NCI-H1105 treated with DMSO at 0.1 percent for 48 hours (cell line): ENCODE data around the gene RPP25L.

Source experiments
- DNase-seq: peaks from one replicate; lab custom pipeline; 2025; lab: John Stamatoyannopoulos, UW

Gene RPP25L

DNA sequence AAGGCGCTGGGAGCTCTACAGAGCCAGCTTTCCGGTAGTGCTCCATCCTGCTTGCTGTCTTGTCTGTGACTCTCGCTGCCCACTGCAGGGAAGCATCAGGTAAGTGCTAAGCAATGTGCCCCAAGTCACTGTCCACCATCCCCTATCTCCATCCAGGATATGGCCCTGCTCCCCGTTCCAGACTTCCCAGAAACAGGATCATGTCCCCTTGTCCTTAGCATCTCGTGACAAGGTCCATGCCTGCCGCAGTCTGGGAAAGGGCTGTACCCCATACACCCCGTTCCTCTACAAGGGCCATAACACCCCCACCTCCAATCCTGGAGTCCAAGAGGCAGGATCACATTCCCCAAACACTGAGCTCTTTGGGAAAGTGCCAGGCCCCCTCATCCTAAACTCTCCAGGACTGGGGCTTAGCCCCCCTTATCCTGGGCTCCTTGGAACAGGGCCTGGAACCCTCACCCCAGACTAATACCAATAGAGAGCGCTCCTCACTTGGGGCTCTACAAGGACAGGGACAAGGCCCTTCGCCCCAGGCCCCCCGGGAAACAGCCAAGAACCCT is 566 bp downstream of the RPP25L start:
- DNase-seq: no peak

DNA sequence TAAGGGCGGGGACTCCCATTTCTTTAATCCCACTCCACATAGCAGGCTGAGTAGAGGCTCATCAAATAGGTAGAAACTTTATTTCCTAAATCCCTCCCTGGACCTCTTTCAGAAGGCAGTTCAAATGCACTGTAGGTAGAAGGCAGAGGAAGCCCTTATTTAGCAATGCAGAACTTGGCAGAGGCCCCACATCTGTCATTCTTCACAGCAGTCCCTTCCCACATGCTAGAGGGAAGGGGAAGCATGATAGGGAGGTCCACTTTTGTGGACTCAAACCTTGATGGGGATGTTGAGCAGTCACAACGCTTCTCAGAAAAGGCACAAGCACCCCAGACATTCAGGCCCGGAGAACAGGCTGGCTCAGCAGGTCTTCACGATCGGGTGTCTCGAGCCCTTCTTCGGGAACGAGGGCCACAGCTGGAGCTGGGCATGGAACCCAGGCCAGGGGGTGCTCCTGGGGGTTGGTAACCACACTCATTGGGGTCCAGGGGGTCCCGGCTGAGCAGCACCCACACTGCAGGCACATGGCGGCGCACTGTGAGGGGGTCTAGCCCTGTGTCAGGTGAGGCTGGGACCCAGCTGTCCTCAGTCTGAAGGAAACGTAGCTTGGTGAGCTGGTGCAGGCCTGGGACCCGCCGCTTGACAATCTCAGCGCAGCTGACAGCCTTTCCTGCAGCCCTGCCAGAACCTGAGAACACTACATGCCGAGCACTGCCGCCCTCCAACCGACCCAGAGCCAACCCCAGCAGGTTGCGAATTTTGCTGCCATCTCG is 1.3 kb downstream of the RPP25L start:
- no peak for DNase-seq

DNA sequence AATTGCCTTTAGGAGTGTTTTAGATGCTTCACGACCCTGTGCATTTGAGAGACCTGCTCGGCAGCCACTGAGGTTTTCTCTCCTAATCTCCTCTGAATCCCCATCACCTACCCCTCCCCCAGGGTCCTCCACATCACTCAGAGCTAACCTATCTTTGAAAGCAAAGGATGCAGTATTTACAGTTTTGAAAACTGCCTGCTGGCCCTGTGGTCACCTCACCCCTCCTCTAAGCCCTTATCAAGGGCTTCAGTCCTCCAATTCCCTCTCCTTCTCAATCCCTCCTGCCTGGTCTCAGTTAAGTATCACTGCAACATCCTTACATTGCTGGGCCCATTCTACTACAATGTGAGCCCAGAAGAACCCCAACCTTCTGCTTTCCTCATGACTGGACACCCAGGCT is 4.6 kb downstream of the RPP25L start:
- no peak for DNase-seq

DNA sequence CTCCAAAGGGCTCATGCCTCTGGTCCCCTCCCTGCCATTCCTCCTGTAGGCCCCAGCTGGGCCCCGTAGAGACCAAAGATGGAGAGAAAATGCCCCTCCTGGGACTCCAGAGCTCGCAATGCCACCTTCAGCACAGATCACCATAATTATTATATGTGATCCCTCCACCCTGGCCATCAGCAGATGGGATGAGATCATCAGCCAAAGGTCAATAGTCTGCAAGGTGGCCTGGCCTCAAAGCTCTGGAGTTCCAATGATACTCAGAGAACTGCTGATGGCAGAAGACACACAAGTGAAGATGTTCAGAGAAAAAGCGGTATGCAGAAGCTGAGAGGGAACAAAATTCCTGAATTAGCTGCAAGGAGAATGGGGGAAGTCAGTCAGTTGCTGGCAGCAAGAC is 5.0 kb downstream of the RPP25L start:
- no peak for DNase-seq

DNA sequence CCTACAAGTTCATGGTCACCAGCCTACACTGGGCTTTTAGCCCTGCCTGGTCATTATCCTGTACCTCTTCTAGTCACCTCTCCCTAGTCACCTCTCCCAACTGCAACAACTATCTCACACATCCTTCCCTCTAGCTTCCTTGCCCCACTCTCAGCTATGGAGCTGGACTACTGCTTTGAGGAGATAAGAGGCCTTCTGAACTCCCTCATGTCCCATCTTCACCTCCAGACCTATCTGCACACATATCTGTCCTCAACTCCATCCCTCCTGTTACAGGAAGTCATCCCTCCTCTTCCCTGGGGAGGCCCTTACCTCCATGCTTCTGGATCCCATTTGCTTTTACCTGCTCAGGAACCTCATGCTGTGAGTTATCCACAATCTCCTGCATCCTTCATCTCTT is 5.7 kb downstream of the RPP25L start:
- no peak for DNase-seq

DNA sequence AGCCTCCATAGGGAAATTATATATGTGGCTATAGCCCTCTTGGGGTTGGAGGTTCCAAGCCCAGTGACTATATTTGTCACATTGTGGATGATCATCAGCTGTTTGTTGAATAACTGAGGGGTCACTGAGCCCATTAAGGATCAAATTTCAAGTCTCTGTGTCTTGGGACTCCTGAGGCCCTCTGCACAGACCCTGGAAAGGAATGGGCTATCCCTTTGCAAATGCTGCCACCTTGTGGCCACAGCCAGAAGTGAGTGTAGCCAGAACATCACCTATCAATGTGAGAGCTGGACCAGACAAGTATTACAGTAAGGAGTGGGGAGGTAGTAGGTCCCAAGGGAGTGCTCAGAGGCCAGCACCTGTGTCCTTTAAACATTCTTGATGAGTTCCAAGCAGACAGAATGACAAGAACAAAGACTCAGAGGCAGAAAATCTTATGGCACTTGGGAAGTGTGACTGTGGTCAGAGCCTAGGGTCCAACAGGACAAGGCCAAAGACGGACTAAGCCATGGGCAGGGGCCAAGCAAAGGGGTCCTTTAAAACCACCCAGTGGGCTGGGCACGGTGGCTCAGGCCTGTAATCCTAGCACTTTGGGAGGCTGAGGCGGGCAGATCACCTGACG is 8.2 kb downstream of the RPP25L start:
- peak; percentile 67 for DNase-seq

DNA sequence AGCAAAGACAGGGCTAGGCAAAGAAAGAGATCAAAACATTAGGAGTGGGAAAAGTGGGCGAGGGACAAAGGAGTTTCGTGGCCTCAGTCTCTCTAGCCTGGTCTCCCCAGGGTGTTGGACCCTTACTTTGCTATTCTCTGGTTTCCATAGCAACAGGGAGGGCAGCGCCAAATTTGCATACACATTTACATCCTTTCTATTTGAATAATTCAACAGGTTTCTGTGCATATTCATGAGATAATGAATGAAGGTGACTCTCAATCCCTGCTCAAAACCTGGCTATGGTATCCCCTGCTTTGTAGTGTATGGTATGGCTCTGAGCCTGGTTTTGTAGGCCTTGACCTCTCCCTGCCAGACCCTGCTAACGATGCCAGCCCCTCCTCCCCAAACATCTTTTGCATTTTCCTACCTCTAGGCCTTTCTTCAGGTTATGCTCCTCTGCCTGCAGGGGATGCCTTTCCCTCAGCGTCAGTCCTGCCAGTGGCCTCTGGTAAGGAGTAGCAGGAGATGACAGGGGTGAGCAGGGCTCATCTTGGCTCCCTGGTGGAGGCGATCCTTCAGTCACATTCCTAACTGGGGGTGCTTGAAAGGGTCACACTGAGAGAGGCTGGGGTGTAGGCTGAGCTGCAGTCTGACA is 9.8 kb downstream of the RPP25L start:
- DNase-seq: no peak

DNA sequence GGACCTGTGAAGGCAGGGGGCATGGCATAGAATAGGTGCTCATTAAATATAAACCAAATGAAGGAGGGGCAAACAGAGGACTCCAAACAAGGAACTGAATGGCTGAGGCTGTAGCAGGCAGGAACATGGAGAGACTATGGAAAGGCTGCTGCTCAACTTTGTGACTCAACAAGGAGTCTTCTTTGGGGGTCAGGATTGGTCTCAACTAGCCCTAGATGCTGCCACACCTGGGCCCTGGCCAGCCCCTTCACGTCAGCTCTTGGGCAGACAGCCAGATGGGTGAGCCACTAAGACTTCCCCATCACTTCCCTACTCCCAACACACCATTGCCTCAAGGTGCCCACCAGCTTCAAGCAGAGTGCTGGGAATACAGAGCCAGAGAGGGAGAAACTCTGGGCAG is 11.0 kb downstream of the RPP25L start:
- no peak for DNase-seq

DNA sequence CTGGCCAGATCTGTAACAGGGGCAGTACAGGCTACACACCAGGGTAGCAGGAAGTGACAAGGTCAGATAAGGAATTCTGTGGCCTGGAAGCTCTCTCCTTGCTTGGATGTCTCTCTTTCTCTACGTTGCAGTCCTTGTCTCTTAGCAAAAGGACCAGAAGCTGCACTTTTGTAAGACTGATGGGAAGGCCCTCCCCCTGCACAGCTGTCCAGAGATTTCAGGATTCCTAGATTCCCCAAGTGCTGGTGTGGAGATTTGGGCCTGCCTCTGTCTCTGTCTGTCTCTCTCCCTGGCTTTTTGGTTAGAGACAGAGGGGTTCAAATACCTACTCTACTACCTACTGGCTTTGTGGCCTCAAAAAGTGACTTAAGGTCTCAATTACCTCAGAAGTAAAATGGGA is 12.4 kb downstream of the RPP25L start:
- DNase-seq: no peak

DNA sequence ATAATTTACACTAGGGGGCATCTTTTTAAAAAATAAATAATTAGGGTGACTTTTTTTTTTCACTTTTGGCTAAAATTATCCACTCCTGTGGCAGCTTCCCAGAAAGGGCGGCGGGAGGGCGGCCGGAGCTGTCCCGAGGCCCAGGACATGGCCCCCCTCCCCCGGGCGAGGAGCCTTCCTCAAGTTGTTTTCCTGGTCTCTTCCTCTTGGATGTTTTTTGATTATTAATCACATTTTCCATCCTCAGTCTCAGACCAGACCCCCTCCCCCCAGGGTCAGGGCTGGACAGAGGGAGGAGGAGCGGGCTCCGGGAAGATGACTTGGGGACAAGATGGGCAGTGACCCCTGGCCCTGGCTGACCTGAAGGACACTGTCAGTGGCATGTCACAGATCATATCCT is 17.7 kb downstream of the RPP25L start:
- DNase-seq: no peak

DNA sequence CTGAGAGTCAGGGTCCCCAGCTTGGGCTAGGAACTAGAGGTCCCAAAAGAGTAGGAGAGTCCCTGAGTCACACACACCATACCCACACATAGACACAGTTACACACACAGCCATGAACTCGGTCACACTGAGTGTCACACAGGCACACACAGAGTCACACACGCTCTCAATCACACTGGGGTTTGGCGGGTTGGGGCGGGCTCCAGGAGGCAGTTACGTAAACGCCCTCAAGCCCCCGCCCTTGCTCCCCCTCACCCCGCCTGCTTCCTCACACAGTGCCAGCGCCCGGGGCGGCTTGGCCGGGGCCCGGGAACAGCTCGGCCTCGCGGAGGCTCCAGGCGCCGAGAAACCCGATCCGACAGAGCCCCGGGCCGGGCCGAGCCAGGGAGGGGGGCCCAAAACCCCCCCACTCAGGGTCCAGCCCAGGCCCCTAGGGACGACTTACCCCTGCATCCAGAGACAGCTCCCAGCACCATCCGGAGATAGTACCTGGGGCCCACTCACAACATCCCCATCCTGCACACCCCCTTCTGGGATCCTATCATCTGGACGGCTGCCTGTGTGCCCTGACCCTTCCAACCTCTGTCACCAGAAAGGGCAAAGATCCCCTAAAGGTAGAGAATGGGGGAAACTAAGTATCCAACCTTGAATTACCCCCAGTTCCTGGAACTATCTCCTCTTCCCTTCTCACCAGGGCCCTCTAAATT is 18.8 kb downstream of the RPP25L start:
- DNase-seq: no peak

DNA sequence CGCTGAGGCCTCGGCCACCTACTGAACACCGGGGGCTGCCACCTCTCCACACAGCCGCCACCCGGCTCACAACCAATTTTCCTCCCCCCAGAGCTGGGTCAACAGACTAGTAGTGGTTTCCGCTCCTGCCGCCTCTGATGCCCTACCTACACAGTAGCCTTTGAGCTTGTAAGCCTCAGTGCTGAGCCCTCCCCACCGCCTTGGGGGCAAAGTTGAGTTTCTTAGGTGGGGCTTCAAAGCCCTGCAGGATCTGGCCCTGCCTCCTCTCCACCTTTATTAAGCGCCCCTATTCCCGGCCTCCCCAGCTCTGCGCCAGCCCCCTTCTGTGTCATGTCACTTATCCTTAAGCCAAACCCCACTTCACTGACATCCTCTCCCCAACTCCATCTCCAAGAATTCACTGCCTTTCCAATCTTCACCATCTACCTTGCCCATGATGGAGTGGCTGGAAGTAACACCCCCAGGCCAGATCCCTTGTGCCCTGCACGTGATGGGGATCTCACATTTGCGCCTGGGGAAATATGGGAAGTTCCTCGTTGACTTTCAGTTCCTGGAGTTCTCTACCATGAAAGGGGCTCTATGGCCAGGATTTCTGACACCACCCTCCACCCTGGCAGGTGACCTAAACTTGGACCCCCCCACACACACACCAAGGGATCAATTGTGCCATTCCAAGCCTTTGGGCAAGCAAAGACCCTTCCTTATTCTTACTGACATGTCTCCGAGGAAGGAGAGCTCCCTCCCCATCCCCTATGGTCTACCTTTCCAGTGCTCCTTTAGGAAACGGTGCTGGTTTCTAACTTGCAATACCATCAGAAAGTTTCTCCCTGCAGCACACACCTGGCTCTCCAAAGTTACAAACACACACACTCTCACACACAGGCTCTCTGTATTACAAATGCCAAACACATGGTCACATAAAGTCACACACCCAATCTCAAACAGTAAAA is 19.7 kb downstream of the RPP25L start:
- no peak for DNase-seq

DNA sequence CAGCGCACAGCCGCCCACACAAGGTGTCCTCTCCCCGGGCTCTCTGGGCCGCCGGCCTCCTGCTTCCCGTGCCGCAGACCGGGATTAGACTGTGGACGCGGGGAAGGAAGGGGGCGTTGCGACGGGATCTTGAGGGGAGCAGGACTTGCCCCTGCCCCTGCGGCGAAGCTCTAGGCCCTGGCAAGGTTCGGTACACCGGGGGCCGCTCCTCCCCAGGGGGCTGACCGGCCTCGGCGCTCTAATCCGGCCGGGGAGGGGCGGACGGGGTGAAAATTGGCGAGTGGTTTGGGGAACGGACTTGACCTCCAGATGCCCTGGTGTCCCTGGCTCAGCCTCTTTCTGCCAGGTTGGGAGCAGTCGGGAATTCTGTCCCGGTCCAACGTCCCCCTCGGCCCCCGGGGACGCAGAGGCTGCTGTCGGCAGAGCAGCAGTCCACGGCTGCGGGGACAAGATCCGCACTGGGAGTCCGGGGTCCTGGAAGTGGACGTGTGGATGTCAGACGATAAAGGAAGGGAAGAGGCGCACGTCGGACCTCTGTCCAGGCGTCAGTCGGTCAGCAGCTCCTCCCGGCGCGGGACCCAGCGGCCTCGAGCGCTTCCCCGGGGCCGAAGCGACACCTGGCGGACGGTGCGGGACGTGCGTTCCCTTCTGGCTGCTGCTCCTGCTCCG is 20.5 kb downstream of the RPP25L start:
- DNase-seq: peak; percentile 44

DNA sequence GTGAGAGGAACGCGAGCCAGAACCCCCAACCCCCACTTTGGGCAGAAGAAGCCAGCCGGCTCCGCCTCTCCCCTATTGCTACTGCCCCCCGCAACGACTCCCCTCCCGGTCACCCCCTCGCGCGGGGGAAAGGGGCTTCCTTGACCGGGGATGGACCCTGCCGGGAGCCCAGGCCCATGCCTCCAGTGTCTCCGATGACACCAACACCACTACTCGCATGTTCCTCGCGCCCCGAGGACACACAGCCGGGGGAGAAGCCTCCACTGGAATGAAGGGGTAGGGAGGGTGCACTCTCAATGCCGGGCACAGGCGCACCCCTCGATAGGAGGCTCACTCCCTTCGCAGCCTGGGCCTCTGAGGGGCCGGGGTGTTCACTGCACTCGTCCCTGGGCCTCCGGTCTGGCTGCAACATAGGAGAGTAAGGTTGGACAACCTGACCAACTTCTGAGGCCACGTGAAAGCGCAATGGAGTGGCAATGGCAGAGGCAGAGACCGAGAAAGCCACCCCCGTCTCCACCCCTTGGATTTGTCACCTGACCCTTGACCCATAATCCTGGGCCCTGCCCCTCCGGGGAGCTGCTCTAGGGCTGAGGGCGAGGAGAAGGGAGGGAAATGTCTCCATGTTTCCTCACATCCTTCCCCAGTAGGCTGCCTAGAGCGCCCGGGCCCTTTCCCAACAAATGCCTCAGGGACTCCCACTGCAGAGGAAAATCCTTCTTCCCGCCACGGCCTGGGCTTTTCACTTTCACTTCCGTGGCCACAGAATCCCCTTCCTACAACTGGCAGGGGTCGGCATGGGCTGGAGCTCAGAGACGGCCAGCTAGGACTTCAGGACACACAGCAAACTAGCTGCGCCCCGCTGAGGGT is 21.3 kb downstream of the RPP25L start:
- DNase-seq: peak; percentile 8

DNA sequence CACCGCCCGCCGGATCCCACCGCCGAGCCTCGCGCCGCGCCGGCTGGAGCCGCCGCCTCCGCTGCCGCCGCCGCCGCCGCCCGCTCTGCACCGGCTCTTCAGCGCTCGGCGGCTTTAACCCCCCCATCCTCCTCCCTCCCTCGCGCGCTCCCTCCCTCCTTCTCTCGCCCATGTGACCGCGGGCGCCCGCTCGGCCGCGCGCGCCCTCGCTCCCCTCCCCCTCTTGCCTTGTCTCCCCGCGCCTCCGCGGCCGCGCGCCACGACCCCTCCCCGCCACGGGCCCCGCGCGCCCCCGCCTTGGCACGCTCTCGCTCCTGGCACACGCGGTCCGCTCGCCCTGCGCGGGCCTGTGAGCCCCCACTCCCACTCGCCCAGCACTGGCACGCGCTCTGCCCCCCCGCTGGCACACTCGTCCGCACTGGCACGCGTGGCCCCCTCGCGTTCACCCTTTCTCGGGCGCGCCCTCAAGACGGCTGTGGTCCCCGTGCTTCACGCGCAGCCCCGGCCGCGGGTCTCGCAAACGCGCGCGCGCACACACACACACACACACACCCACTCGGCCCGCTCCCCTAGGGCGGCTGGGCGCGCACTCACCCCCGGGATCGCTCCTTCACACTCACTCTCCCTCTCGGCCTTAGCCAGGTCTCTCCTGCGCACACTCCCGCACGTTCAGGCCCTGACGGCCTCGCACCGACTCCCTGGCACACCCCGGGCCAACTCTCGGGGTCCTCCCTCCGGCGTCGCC is 22.1 kb downstream of the RPP25L start, which contains the start of gene CNTFR:
Gene CNTFR (minus strand): TSS at position 89 of the 745 bp plus-strand sequence. CDS start 20,743 bp downstream, outside the sequence.
- peak; percentile 41 for DNase-seq

DNA sequence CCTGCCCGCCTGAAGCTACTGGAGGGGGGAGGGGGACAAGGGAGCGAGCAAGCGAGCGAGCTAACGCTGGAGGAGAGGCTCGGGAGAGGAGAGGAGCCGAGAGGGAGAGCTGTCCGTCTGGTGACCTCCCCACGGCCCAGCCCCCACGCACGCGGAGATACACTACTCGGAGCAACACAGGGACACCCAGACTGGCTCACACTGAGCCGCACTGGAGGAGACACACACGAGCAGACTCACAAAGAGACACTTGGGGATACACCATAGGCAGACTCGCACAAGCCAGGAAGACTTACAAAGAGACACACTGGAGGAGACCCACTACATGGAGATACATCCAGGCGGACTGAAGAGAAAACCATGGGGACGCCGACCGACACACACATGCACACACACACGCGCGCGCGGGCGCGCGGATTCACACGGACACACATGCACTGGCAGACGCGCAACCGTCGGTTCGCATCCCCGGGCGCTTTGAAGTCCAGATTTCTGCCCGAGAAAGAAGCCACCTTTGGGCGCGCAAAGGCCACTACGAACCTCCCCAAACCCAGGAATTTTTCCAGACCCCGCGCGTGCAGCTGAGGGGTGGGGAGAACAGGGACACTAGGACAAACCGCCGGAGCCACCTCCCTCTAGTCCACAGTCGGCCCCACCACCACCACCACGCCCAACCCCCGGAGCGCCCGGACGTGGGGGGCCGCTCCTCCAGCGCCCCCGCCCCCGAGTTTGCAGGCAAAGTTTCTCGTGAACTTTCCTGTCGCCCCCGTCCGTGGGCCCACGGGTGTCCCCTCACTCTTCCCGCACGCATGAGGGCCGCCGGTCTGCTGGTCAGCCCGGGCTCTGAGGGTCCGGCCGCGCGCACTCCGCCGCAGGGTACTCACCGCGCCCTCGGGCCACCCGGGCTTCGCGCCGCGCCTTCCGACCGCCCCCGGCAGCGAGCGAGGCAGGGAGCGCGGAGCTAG is 22.9 kb downstream of the RPP25L start:
- no peak for DNase-seq

DNA sequence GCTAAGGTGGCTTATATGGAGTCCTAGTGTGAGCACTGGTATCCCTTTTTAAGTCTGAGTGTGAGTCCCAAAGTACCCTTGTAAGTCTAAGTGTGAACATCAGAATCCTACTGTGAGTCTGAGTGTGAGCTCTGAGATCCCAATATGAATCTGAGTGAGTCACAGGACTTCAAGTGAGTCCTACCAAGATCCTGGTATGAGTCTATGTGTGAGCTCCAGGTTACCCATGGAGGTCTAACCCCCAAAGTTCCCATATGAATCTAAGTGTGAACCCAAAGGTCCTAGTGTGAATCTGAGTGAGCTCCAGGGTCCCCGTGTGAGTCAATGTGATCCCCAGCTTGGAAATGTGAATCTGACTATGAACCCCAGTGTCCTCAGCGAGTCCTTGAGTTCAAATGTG is 24.6 kb downstream of the RPP25L start:
- DNase-seq: no peak
